Heart left ventricle (tissue), 13 donors: ENCODE results near the gene NR3C1.

Experiments used
- POLR2A ChIP-seq, 2 donors: fragments of 450-650 bp; IDR thresholded peaks; one replicate each; pipeline ENCODE4 v1.6.1; 2017; ENCODE audit warnings: antibody characterized with exemption in 2 of 2, mild to moderate bottlenecking in 2 of 2, moderate library complexity in 2 of 2
- TF ChIP-seq, protein P1 (sequence below), 12 donors: fragments of 200-600 bp; sonication (generic) in 4 of 12; IDR thresholded peaks; one replicate each; pipeline versions ENCODE4 v1.5.0 to v1.8.0; 2018 to 2022; ENCODE audit warnings: antibody characterized with exemption in 12 of 12, mild to moderate bottlenecking in 5 of 12
- donor health status: ischemic (EF 13 %, LVEDD 7.1; RV severe dilation, severe dysfunction).
- donor health status: DM: no; HTN: yes; CAD: no.
- donor health status: DM: no; HTN: no; CAD: no.
- donor health status: ischemic (EF 25% LVEDD 6.9; RV normal size, moderate dysfunction).
- donor health status: ischemic (EF 25% LVEDD 5.7; RV mildly dilated, moderate dysfunction).
- donor health status: ischemic (EF 35%, LVEDD 5.7; RV mildly dilated, moderate dysfunction).
- donor health status: nonischemic (EF 11% LVEDD 7.7; RV severe dilation, severe dysfunction).
- donor health status: DM: yes; HTN: yes; CAD: no.
- donor health status: PGD.
- donor health status: ischemic (EF 29% LVEDD 5.4; RV normal size, mild dysfunction).
- donor health status: nonischemic (EF 23%, LVEDD 6.1; RV moderate dilation, normal function).

DNA sequence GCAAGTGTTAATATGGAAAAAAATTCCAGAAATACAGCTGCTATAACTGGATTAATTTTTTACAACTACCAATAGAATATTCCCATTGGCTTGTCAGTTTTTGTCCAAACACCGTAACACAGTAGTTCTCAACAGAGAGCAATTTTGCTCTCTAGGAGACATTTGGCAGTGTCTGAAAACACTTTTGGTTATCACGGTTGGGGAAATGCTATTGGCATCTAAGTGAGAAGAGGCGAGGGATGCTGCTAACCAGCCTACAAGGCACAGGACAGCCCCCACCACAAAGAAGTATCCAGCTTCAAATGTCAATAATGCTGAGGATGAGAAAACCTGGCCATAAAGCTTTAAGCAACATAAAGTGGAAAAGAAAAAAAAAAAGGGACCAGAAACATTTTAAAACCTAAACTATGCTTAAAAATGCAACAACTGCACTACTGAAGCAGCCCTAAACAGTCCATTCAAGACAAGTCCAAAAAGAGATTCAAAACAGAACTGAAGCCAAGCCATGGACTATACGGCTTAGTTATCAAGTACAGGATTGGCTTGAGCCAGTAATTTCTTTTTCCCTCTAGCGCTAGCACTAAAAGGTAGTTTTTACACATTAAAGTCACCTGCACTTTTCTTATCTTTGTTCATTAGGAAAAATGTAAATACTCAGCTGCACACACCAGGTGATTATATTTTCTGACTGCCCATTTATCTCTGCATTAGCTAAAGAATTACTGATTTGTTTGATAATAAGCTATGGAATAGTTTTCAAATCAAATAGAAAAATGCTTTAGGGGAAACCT lies 83.9 kb downstream of the NR3C1 start:
- TF ChIP-seq, protein P1, sequence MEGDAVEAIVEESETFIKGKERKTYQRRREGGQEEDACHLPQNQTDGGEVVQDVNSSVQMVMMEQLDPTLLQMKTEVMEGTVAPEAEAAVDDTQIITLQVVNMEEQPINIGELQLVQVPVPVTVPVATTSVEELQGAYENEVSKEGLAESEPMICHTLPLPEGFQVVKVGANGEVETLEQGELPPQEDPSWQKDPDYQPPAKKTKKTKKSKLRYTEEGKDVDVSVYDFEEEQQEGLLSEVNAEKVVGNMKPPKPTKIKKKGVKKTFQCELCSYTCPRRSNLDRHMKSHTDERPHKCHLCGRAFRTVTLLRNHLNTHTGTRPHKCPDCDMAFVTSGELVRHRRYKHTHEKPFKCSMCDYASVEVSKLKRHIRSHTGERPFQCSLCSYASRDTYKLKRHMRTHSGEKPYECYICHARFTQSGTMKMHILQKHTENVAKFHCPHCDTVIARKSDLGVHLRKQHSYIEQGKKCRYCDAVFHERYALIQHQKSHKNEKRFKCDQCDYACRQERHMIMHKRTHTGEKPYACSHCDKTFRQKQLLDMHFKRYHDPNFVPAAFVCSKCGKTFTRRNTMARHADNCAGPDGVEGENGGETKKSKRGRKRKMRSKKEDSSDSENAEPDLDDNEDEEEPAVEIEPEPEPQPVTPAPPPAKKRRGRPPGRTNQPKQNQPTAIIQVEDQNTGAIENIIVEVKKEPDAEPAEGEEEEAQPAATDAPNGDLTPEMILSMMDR (IDR thresholded peaks at IDR 0.05): no peak
- no peak for TF ChIP-seq POLR2A (IDR thresholded peaks at IDR 0.05)
